CD4-positive, alpha-beta T cell (primary cell): ENCODE measurements around the gene ASTN1. TPM values are rescaled to one million over a fixed set of nuclear protein-coding genes. Genes with fewer than 3 reads are reported as not detected.

Experiments used
- ATAC-seq: fragments of 200-7000 bp; cut with Tn5 transposase; one replicate; pipeline ENCODE4 v1.10.0; 2022; ENCODE audit warnings: mild to moderate bottlenecking; ENCODE audit not compliant: poor library complexity
- CTCF ChIA-PET: fragments of 350-600 bp; sonication (Branson Sonifier 250); formaldehyde crosslinking; loops from one replicate; lab custom pipeline; 2021; ENCODE audit warnings: antibody characterized with exemption, inconsistent platforms; lab: Charles Lee
- POLR2A ChIA-PET: fragments of 350-600 bp; sonication (Branson Sonifier 250); formaldehyde crosslinking; loops from one replicate; lab custom pipeline; 2021; ENCODE audit warnings: antibody characterized with exemption, inconsistent platforms; lab: Charles Lee
- DNase-seq, 14 experiments: peaks; one replicate each; pipeline ENCODE4 v3.0.0-alpha.2; 2013 to 2020; ENCODE audit warnings: mixed read lengths in 2 of 14
- H3K27ac ChIP-seq, 2 donors: one replicate each; pipeline versions ENCODE4 v1.5.1 to v1.7.0; 2013; ENCODE audit warnings: low read length in 2 of 2, low read depth in 1 of 2, mild to moderate bottlenecking in 1 of 2
- H3K27me3 ChIP-seq, 2 experiments: 1 replicate in 1 of 2; 2 replicates in 1 of 2; pipeline versions ENCODE4 v1.6.1 to v1.7.0; 2013; ENCODE audit warnings: low read length in 2 of 2, control low read depth in 1 of 2, mild to moderate bottlenecking in 1 of 2, moderate library complexity in 1 of 2; ENCODE audit not compliant: insufficient read depth in 2 of 2, control insufficient read depth in 1 of 2
- H3K36me3 ChIP-seq: one replicate; pipeline ENCODE4 v1.6.1; 2013; ENCODE audit warnings: low read length, control low read depth; ENCODE audit not compliant: insufficient read depth
- H3K4me1 ChIP-seq: one replicate; pipeline ENCODE4 v1.6.1; 2013; ENCODE audit warnings: low read length, control low read depth; ENCODE audit not compliant: insufficient read depth
- H3K4me3 ChIP-seq: one replicate; pipeline ENCODE4 v1.5.1; 2013; ENCODE audit warnings: mild to moderate bottlenecking, low read length, moderate library complexity
- H3K9me3 ChIP-seq, 2 experiments: 1 replicate in 1 of 2; 2 replicates in 1 of 2; pipeline versions ENCODE4 v1.6.1 to v1.7.0; 2013; ENCODE audit warnings: low read length in 2 of 2, mild to moderate bottlenecking in 2 of 2, control low read depth in 1 of 2, moderate library complexity in 1 of 2; ENCODE audit not compliant: control insufficient read depth in 1 of 2, insufficient read depth in 1 of 2
- H3K27ac Mint-ChIP-seq: one replicate; pipeline ENCODE4 v1.8.0; 2020; ENCODE audit warnings: mixed read lengths
- H3K27me3 Mint-ChIP-seq: one replicate; pipeline ENCODE4 v1.8.0; 2021; ENCODE audit warnings: mixed read lengths
- H3K36me3 Mint-ChIP-seq: one replicate; pipeline ENCODE4 v1.8.0; 2021; ENCODE audit warnings: low read depth, mixed read lengths
- H3K4me1 Mint-ChIP-seq: one replicate; pipeline ENCODE4 v1.8.0; 2021; ENCODE audit warnings: low read depth, mixed read lengths
- H3K4me3 Mint-ChIP-seq: one replicate; pipeline ENCODE4 v1.8.0; 2020; ENCODE audit warnings: mild to moderate bottlenecking, mixed read lengths
- H3K9me3 Mint-ChIP-seq: one replicate; pipeline ENCODE4 v1.8.0; 2020; ENCODE audit warnings: mixed read lengths
- CTCF ChIP-seq: fragments of 200-600 bp; IDR thresholded peaks from one replicate; pipeline ENCODE4 v1.8.0; 2022; ENCODE audit warnings: antibody characterized with exemption, mild to moderate bottlenecking
- intact Hi-C, 2 experiments: fragments of 100-400 bp; cut with DNase I in 1 of 2; cut with micrococcal nuclease in 1 of 2; formaldehyde crosslinking; loops; one replicate each; pipeline versions ENCODE4 v1.15.1 to v1.9.0; 2023 to 2025; cut with DNase I, micrococcal nuclease
- total RNA-seq, 174 experiments: library from RNA in 2 of 174; stranded (reverse) in 2 of 174; gene quantifications; one replicate each; pipeline ENCODE4 v1.2.3 and lab custom pipeline; 2021 to 2026

ASTN1 gene
- total RNA-seq, 2 experiments from 2014 or later = not detected

- Histone ChIP-seq H3K27me3 (no peaks in the 10 kb centered on the region), H3K9me3 (peaks cover 0 to 4% of the 10 kb centered on the region in 2 experiments), H3K4me3 (no peak overlapping the region), H3K27ac (no peak overlapping the region), H3K4me1 (no peaks in the 10 kb centered on the region), H3K36me3 (no peaks in the 10 kb centered on the region)
- DNase-seq = no peak
- no peak for ATAC-seq
- Mint-ChIP-seq H3K4me1 (no peaks in the 10 kb centered on the region), H3K27me3 (peaks cover 6% of the 10 kb centered on the region), H3K36me3 (no peaks in the 10 kb centered on the region), H3K4me3 (no peak overlapping the region), H3K9me3 (peaks cover 5% of the 10 kb centered on the region), H3K27ac (no peak overlapping the region)
- no peak for TF ChIP-seq CTCF
- intact Hi-C loops = no loop called here
- POLR2A ChIA-PET = no interaction called here
- CTCF ChIA-PET = no interaction called here
Observed at GRCh38 chr1:176863613-176864012, 300.9 kb downstream of the ASTN1 start.

GRCh38 chr1:176858433-176858916, 306.0 kb downstream of the ASTN1 start:
- ChIA-PET CTCF (no interaction called here), POLR2A (no interaction called here)
- no peaks in the 10 kb centered on the region for H3K4me1 Mint-ChIP-seq
- no peaks in the 10 kb centered on the region for H3K36me3 ChIP-seq
- H3K4me1 ChIP-seq = no peaks in the 10 kb centered on the region
- no peak overlapping the region for H3K27ac Mint-ChIP-seq
- H3K27me3 ChIP-seq = no peaks in the 10 kb centered on the region
- no peak overlapping the region for H3K4me3 Mint-ChIP-seq
- H3K36me3 Mint-ChIP-seq = no peaks in the 10 kb centered on the region
- no peak overlapping the region for H3K4me3 ChIP-seq
- DNase-seq (no peak), ATAC-seq (no peak)
- no peaks in the 10 kb centered on the region for H3K9me3 ChIP-seq
- no peak for TF ChIP-seq CTCF
- no peaks in the 10 kb centered on the region for H3K27me3 Mint-ChIP-seq
- H3K9me3 Mint-ChIP-seq = peaks cover 2% of the 10 kb centered on the region
- H3K27ac ChIP-seq = no peak overlapping the region
- intact Hi-C loops = no loop called here

- H3K4me1 Mint-ChIP-seq = no peaks in the 10 kb centered on the region
- ChIA-PET CTCF (no interaction called here), POLR2A (no interaction called here)
- no peaks in the 10 kb centered on the region for H3K36me3 Mint-ChIP-seq
- Histone ChIP-seq H3K4me3 (no peak overlapping the region), H3K36me3 (no peaks in the 10 kb centered on the region), H3K27me3 (no peaks in the 10 kb centered on the region), H3K9me3 (no peaks in the 10 kb centered on the region), H3K4me1 (no peaks in the 10 kb centered on the region), H3K27ac (no peak overlapping the region)
- H3K27me3 Mint-ChIP-seq = no peaks in the 10 kb centered on the region
- peaks cover 2% of the 10 kb centered on the region for H3K9me3 Mint-ChIP-seq
- TF ChIP-seq CTCF = no peak
- H3K4me3 Mint-ChIP-seq = no peak overlapping the region
- no peak for ATAC-seq
- intact Hi-C loops = no loop called here
- no peak overlapping the region for H3K27ac Mint-ChIP-seq
- DNase-seq = no peak
Observed at GRCh38 chr1:176857632-176858031, 306.9 kb downstream of the ASTN1 start.
